Measurements from ENCODE around the gene ARHGAP5.

The ARHGAP5 gene

GRCh38 chr14:32186248-32186647, 109.1 kb downstream of the ARHGAP5 start:
- H3K9me3 ChIP-seq (ENCODE audit: control insufficient read depth, insufficient read depth, low read depth, low read length) = peaks cover 6% of the 10 kb centered on the region
- no peaks in the 10 kb centered on the region for H3K4me1 ChIP-seq (ENCODE audit: control insufficient read depth, insufficient read depth, low read length)

DNA sequence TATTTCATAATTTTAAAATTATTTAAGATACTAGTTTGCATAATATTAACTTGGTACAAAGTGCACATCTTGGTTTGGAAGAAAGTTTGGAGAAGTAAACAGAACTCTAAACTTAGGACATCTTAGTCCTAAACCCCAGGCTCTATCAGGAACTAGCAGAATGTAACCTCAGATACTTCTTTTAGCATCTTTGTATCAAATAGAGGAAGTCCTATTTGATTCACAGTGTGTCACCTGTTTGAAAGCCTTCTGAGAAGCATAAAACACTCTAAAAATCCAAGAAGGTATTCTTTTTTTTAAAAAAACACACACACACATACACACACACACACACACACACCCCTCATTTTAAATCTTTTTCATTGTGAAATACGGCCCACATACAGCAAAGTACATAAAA, 112.7 kb downstream of the ARHGAP5 start:
- peaks cover 4% of the 10 kb centered on the region; the same call in 1 of the 2 replicates for H3K9me3 ChIP-seq (ENCODE audit: control insufficient read depth, insufficient read depth, low read depth, low read length)
- no peaks in the 10 kb centered on the region for H3K4me1 ChIP-seq (ENCODE audit: control insufficient read depth, insufficient read depth, low read length)
- no peak overlapping the region for H3K9ac ChIP-seq (ENCODE audit: low read length)
- H3K4me3 ChIP-seq (ENCODE audit: low read depth, low read length) = no peak overlapping the region
- H3K27ac ChIP-seq (ENCODE audit: low read depth, low read length) = no peak overlapping the region
- H3K36me3 ChIP-seq (ENCODE audit: control insufficient read depth, insufficient read depth, low read length) = no peaks in the 10 kb centered on the region
- no peaks in the 10 kb centered on the region for H3K27me3 ChIP-seq (ENCODE audit: control insufficient read depth, insufficient read depth, low read length)

More at GRCh38 chr14:32186248-32186647, 109.1 kb downstream of the ARHGAP5 start:
- no peak overlapping the region for H3K4me3 ChIP-seq (ENCODE audit: low read depth, low read length)
- H3K27ac ChIP-seq (ENCODE audit: low read depth, low read length) = no peak overlapping the region
- no peaks in the 10 kb centered on the region for H3K36me3 ChIP-seq (ENCODE audit: control insufficient read depth, insufficient read depth, low read length)
- H3K27me3 ChIP-seq (ENCODE audit: control insufficient read depth, insufficient read depth, low read length) = no peaks in the 10 kb centered on the region
- no peak overlapping the region for H3K9ac ChIP-seq (ENCODE audit: low read length)

- Histone ChIP-seq H3K9ac (ENCODE audit: low read length) (no peak overlapping the region), H3K4me3 (ENCODE audit: low read depth, low read length) (no peak overlapping the region), H3K27ac (ENCODE audit: low read depth, low read length) (no peak overlapping the region), H3K4me1 (ENCODE audit: control insufficient read depth, insufficient read depth, low read length) (no peaks in the 10 kb centered on the region), H3K36me3 (ENCODE audit: control insufficient read depth, insufficient read depth, low read length) (no peaks in the 10 kb centered on the region), H3K27me3 (ENCODE audit: control insufficient read depth, insufficient read depth, low read length) (no peaks in the 10 kb centered on the region), H3K9me3 (ENCODE audit: control insufficient read depth, insufficient read depth, low read depth, low read length) (no peaks in the 10 kb centered on the region)
Observed at GRCh38 chr14:32190673-32191072, 113.6 kb downstream of the ARHGAP5 start.

GRCh38 chr14:32192712-32193373, 115.7 kb downstream of the ARHGAP5 start:
- H3K9me3 ChIP-seq (ENCODE audit: control insufficient read depth, insufficient read depth, low read depth, low read length) = no peaks in the 10 kb centered on the region
- H3K36me3 ChIP-seq (ENCODE audit: control insufficient read depth, insufficient read depth, low read length) = no peaks in the 10 kb centered on the region
- H3K27ac ChIP-seq (ENCODE audit: low read depth, low read length) = no peak overlapping the region
- no peaks in the 10 kb centered on the region for H3K27me3 ChIP-seq (ENCODE audit: control insufficient read depth, insufficient read depth, low read length)
- H3K4me1 ChIP-seq (ENCODE audit: control insufficient read depth, insufficient read depth, low read length) = no peaks in the 10 kb centered on the region
- no peak overlapping the region for H3K4me3 ChIP-seq (ENCODE audit: low read depth, low read length)
- H3K9ac ChIP-seq (ENCODE audit: low read length) = no peak overlapping the region

- H3K27ac ChIP-seq (ENCODE audit: low read depth, low read length) = no peak overlapping the region
- no peaks in the 10 kb centered on the region for H3K27me3 ChIP-seq (ENCODE audit: control insufficient read depth, insufficient read depth, low read length)
- no peaks in the 10 kb centered on the region for H3K4me1 ChIP-seq (ENCODE audit: control insufficient read depth, insufficient read depth, low read length)
- H3K36me3 ChIP-seq (ENCODE audit: control insufficient read depth, insufficient read depth, low read length) = no peaks in the 10 kb centered on the region
- H3K9me3 ChIP-seq (ENCODE audit: control insufficient read depth, insufficient read depth, low read depth, low read length) = no peaks in the 10 kb centered on the region
- no peak overlapping the region for H3K4me3 ChIP-seq (ENCODE audit: low read depth, low read length)
- H3K9ac ChIP-seq (ENCODE audit: low read length) = no peak overlapping the region
Observed at GRCh38 chr14:32193532-32193931, 116.4 kb downstream of the ARHGAP5 start.

GRCh38 chr14:32195636-32196035, 118.5 kb downstream of the ARHGAP5 start:
- Histone ChIP-seq H3K36me3 (ENCODE audit: control insufficient read depth, insufficient read depth, low read length) (no peaks in the 10 kb centered on the region), H3K4me3 (ENCODE audit: low read depth, low read length) (no peak overlapping the region), H3K4me1 (ENCODE audit: control insufficient read depth, insufficient read depth, low read length) (no peaks in the 10 kb centered on the region), H3K27me3 (ENCODE audit: control insufficient read depth, insufficient read depth, low read length) (0 out of 2 replicates have a peak, but pooled peaks cover 4% of the 10 kb centered on the region), H3K9me3 (ENCODE audit: control insufficient read depth, insufficient read depth, low read depth, low read length) (no peaks in the 10 kb centered on the region), H3K9ac (ENCODE audit: low read length) (no peak overlapping the region), H3K27ac (ENCODE audit: low read depth, low read length) (no peak overlapping the region)

DNA sequence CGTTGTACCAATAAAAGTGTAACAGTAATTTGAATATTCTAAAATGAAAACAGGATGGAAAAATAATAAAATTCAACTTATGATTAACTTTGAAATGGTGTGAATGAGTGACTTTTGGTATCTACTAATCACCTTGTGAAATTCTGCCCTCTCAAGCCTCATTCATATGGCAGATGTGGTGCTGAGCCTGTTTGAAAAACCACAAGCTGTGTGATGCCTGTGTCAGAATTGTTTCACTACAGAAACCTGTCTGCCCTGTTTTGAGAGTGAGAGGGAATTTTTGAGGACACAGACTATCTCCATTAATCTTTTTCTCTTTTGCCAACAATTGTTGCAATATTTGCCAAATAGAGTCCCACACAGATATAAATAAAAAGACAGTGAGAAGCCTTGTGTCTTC, 120.8 kb downstream of the ARHGAP5 start:
- Histone ChIP-seq H3K9ac (ENCODE audit: low read length) (no peak overlapping the region), H3K36me3 (ENCODE audit: control insufficient read depth, insufficient read depth, low read length) (no peaks in the 10 kb centered on the region), H3K9me3 (ENCODE audit: control insufficient read depth, insufficient read depth, low read depth, low read length) (no peaks in the 10 kb centered on the region), H3K27me3 (ENCODE audit: control insufficient read depth, insufficient read depth, low read length) (0 out of 2 replicates have a peak, but pooled peaks cover 4% of the 10 kb centered on the region), H3K27ac (ENCODE audit: low read depth, low read length) (no peak overlapping the region), H3K4me1 (ENCODE audit: control insufficient read depth, insufficient read depth, low read length) (no peaks in the 10 kb centered on the region), H3K4me3 (ENCODE audit: low read depth, low read length) (no peak overlapping the region)

GRCh38 chr14:32200368-32201192, 123.5 kb downstream of the ARHGAP5 start:
- 0 out of 2 replicates have a peak, but pooled peaks cover 4% of the 10 kb centered on the region for H3K27me3 ChIP-seq (ENCODE audit: control insufficient read depth, insufficient read depth, low read length)
- peak overlapping the region; percentile 73 for H3K4me3 ChIP-seq (ENCODE audit: low read depth, low read length)
- H3K9me3 ChIP-seq (ENCODE audit: control insufficient read depth, insufficient read depth, low read depth, low read length) = no peaks in the 10 kb centered on the region
- H3K4me1 ChIP-seq (ENCODE audit: control insufficient read depth, insufficient read depth, low read length) = peaks cover 4% of the 10 kb centered on the region; the same call in 1 of the 2 replicates
- no peak overlapping the region for H3K9ac ChIP-seq (ENCODE audit: low read length)
- H3K36me3 ChIP-seq (ENCODE audit: control insufficient read depth, insufficient read depth, low read length) = no peaks in the 10 kb centered on the region
- H3K27ac ChIP-seq (ENCODE audit: low read depth, low read length) = no peak overlapping the region

GRCh38 chr14:32201193-32201815, 124.2 kb downstream of the ARHGAP5 start:
- peak overlapping the region; percentile 71; the same call in 1 of the 2 replicates for H3K27ac ChIP-seq (ENCODE audit: low read depth, low read length)
- H3K27me3 ChIP-seq (ENCODE audit: control insufficient read depth, insufficient read depth, low read length) = 0 out of 2 replicates have a peak, but pooled peaks cover 4% of the 10 kb centered on the region
- peaks cover 4% of the 10 kb centered on the region; the same call in 1 of the 2 replicates for H3K4me1 ChIP-seq (ENCODE audit: control insufficient read depth, insufficient read depth, low read length)
- H3K9me3 ChIP-seq (ENCODE audit: control insufficient read depth, insufficient read depth, low read depth, low read length) = no peaks in the 10 kb centered on the region
- no peaks in the 10 kb centered on the region for H3K36me3 ChIP-seq (ENCODE audit: control insufficient read depth, insufficient read depth, low read length)
- peak overlapping the region; percentile 99 for H3K9ac ChIP-seq (ENCODE audit: low read length)
- H3K4me3 ChIP-seq (ENCODE audit: low read depth, low read length) = peak overlapping the region; percentile 73

GRCh38 chr14:32201816-32202490, 124.8 kb downstream of the ARHGAP5 start, which contains the start of gene RNU6-7:
Gene RNU6-7, plus strand, starts transcription at chr14:32202045.
- Histone ChIP-seq H3K4me3 (ENCODE audit: low read depth, low read length) (peak within 1 kb of the TSS; percentile 73), H3K9ac (ENCODE audit: low read length) (peak within 1 kb of the TSS; percentile 99), H3K4me1 (ENCODE audit: control insufficient read depth, insufficient read depth, low read length) (peaks cover 4% of the 10 kb centered on the region; the same call in 1 of the 2 replicates), H3K9me3 (ENCODE audit: control insufficient read depth, insufficient read depth, low read depth, low read length) (no peaks in the 10 kb centered on the region), H3K27me3 (ENCODE audit: control insufficient read depth, insufficient read depth, low read length) (0 out of 2 replicates have a peak, but pooled peaks cover 4% of the 10 kb centered on the region), H3K27ac (ENCODE audit: low read depth, low read length) (peak within 1 kb of the TSS; percentile 71; the same call in 1 of the 2 replicates), H3K36me3 (ENCODE audit: control insufficient read depth, insufficient read depth, low read length) (no peaks in the 10 kb centered on the region)

Measured in HUES6 (cell line).